HG03060 (cell line): ENCODE results near the gene PLEKHH1.
"Not testable (repeated sequence)": the region's sequence is repeated elsewhere in the genome, so short reads cannot be mapped to it uniquely, and the experiment has no call there.

ENCODE experiments used
- ATAC-seq: cut with Tn5 transposase; IDR thresholded peaks from one replicate; pipeline ENCODE4 v1.9.1; 2021; ENCODE audit warnings: low read depth, moderate number of reproducible peaks; ENCODE audit not compliant: unreplicated experiment

The PLEKHH1 gene

DNA sequence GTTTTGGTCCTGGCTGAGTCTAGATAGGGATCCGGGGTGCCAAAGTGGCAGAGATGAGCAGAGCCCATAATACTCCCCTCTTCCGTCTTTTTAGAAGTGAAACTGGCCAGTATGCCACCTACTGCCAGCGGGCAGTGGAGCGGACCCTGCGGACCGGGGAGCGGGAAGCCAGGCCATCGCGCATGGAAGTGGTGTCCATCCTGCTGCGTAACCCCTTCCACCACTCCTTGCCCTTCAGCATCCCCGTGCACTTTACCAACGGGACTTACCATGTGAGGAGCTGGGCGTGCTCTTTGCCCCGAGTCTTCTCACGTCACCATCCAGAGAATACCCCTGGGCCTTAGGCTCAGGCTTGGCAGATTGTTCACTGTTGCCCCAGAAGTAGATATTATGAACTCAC is 46.0 kb downstream of the PLEKHH1 start:
- no peak for ATAC-seq

DNA sequence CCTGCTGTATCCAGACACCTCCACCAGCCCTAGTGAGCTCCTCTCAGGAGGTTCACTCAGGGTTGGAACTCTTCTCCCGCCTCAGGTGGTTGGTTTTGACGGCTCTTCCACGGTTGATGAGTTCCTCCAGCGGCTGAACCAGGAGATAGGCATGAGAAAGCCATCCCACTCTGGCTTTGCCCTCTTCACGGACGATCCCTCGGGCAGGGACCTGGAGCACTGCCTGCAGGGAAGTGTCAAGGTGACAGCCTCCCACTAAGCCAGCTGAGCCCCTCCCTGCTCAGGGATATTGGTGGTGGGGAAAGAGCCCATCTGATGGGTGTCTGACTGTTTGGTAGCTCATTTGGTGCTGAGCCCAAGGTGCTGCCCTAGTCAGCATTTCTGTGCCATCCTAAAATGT is 46.5 kb downstream of the PLEKHH1 start:
- ATAC-seq = no peak

DNA sequence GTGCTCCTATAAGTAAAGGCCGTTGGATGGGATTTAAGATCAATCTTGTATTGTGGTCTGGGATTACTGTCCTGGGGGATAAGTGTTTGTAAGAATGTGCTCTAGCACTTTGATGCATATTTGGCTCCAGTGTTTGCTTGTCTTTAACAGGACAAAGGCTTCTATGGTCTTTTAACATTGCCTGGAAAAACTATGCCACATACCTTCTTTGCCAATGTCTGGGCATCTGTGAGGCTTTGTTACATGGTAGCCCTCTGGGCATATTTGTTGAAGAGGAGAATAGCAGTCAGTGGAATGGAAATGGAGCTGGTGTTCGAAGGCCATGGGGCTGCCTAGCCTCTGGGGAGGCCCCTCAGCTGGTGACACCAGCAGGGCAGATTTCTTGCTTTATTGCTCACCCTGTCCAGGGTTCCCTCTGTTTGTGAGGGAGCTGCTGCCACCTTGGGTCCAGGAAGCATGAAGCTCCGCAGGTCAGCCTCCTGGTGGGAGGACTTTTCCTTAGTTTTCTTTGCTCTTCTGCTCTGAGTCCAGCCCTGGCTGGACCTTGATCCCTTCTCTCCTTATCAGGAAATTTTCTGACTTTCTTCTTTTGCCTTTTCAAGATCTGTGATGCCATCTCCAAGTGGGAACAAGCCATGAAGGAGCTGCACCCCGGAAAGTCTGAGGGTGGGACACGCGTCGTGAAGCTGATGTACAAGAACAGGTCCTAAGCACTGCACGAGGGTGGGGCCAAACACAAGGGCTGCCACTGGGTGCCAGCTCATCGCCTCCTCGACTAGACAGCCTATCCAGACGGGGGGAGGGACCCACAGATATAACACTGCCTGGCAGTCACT is 47.5 kb downstream of the PLEKHH1 start:
- no peak for ATAC-seq

DNA sequence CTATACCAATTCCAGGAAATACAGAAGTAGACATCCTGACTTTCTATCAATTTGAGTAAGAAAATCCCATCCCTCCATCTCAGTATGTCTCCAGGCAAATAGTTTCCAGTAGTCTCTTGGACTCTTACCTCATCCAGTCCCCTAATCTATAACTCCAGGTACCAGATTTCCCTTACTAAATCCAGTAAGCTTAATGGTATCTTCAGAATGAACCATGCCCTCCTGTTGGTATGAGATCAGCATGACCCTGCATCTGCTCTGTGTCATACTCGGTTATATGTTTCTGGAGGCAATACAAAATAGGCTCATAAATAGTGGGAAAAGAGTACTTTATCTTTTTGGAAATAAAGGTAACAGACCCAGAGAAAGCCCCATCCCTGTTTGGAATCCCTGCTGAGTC is 48.6 kb downstream of the PLEKHH1 start:
- no peak for ATAC-seq

DNA sequence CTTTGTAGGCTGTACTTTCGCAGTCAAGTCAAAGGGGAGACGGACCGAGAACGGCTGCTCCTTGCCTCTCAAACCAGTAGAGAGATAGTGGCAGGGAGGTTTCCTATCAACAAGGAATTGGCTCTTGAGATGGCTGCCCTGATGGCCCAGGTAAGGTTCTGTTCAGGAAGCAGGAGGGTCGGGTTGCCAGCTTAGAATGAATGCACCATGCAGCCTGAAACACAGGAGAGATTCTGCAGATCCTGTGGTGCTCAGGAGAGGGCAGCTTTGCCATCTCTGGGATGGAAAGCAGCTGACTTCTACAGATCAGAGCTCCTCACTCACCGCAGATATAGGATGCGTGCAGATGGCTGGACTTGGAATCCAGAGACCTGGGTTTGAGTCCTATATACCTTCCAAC is 49.0 kb downstream of the PLEKHH1 start:
- no peak for ATAC-seq

DNA sequence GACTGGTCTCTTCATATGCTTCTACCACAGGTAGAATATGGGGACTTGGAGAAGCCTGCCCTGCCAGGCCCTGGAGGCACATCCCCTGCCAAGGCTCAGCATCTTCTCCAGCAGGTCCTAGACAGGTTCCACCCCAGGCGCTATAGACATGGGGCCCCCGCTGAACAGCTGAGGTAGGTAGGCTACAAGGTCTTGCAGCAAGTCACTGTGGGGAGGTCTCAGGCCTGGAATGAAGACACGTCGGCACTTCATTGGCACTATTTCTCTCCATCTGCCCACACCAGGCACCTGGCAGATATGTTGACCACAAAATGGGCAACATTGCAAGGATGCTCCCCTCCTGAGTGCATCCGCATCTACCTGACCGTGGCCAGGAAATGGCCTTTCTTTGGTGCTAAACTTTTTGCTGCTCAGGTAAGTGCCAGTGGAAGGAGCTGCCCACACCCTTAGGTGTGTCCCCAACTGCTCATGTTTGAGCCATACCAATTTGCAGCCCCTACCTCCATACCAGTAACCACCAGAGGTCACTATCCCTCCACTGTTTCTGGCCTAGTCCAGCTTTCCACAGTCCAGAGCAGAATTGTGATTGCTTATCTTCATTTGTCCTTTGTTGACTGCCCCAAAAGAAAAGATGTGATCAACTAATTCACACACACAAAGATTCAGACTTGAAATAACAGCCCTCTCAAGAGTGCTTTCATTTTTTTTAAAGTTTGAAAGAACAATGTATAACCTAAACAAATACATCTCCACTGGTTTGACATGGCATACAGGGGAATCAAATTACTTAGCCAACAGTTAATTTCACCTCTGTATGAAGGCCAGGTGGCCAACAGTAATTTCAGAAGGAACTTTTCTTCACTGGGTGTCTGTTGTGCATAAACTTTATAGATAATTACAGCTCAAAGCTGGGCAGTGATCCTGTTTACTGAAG is 50.9 kb downstream of the PLEKHH1 start:
- ATAC-seq = no peak

DNA sequence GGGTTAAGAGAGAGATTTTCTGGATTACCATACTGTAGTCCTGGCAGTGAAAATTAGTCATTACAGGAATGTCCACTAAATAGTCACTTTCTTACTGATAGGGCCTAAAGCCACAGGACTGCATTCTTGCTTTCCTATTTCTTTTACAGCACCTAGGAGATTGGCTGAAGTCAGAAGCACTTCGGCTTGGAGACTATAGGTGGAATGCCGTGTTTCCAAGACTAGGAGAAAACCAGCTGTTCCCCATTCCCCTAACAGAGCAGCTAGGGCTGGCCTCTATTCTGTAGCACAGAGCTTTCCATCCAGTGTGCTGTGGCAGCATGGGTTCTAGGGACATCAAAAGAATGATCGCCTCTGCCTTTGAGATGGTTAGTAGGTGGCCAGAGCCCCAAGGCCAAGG is 51.9 kb downstream of the PLEKHH1 start:
- ATAC-seq = no peak

DNA sequence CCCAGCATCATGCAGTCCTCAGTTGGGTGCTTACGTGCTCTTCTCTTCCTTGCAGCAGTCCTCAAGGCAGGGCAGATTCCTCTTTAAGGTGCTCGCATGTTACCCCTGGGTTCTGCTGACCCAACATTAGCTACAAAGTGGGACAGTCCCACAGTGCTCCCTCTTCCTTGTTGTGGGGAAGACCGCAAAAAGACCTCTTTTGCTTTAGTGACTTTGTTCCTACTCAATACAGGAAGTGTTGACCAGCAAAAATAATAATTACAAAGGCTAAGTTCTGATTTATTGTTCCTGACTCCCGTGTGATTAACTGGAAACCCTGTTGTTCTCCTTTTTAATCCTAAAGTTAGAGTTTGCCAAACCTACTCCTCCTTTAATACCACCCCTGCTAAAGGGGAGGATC is 53.3 kb downstream of the PLEKHH1 start:
- no peak for ATAC-seq

DNA sequence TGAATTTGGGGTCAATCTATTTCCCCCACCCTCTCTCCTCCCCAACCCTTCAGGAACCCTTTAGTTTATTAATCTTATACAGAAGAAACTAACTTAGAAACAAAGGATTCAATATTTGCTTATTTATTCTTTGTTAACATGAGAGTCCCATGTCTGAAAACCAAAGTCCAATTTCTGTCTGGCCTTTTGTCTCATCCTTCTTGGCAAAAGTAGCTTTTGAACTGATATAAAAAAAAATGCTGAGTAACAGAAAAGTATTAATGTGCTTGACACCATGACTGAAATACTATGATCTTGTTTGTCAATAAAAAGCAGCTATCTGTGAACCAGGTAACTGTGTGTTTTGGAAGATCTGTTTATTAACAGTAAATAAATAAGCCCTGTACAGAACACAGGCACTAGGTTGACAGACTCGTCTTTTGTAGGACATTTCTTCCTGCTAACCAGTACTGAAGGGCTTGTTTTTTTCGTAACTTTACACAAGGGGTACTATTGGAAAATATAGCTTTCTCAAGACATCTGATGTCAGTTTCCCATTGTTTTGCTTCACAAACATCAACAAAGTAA is 56.2 kb downstream of the PLEKHH1 start:
- ATAC-seq = no peak

DNA sequence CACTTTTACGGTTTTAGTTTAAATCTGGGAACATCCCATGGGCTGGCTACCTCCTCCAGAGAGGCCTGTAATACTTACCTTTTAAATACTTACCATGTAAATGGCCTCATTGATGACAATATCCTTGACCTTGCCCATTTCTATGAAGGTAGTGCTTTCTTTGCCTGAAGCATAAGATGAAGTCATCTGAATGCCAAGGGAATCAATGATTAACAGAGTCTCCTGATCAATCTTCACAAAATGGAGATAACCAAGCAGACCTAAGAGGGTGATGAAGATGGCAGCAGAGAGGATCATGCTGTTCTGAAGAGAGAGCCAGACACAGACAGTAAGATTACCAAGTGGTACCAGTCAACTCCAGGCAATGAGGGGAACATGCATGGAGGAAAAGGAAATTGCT is 60.6 kb downstream of the PLEKHH1 start:
- ATAC-seq = not testable (repeated sequence)

DNA sequence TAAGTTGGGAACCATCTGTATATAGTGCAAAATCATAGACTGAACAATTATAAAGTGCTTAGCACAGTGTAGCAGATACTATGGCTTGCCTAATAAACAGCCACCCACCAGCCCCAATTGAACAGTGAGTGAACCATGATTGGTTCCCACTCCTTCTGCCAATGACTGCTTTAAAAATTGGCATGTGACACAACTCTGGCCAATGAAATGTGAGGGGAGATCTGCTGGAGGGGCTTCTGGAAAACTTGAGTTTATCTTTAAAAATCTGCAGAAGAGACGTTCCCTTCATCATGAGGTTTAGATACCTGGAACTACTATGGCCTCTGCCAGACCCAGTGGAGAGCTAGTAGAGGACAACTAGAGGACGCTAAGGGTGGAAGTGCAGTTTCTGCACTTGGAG is 62.3 kb downstream of the PLEKHH1 start:
- ATAC-seq = no peak

DNA sequence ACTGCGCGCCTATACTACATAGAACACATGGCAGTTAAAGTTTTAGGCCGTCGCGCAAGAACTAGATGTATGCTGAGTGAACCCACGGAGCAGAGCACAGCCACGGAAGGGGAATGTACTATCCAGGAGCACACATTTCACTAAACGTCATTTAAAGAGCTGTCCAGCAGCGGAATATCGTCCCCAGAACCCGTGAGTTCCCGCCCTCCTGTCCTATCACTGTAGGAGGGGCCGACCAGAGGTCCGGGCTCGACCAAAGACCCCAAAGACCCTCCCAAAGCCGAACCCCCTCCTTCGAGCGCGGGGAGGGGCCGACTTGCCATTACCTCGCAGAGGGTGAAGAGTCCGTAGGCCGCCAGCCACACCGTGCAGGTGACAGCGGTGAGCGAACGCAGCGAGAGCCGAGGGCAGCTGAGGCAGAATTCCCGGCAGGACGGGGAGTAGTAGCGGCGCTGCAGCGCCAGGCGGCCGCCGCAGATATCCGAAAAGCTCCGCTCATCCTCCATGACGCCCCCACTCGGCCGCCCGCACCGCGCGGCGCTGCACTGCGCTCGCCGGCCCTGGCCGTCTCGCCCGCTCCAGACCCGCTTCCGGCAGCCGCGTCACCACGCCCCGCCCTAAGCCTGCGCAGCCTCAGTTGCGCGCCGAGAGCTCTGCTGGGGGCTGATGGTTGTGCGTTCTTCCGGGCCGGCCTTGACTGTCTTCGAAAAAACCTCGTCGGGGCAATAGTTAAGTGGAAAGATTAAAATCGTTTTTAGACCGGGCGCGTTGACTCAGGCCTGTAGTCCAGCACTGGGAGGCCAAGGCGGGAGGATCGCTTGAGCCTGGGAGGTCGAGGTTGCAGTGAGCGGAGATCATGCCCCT is 66.8 kb downstream of the PLEKHH1 start, which contains the start of gene PIGH:
Gene PIGH, minus strand, starts transcription at position 571 of the 864 bp plus-strand sequence. Its CDS starts 65 bp downstream, at position 506.
- peak; percentile 58 for ATAC-seq

DNA sequence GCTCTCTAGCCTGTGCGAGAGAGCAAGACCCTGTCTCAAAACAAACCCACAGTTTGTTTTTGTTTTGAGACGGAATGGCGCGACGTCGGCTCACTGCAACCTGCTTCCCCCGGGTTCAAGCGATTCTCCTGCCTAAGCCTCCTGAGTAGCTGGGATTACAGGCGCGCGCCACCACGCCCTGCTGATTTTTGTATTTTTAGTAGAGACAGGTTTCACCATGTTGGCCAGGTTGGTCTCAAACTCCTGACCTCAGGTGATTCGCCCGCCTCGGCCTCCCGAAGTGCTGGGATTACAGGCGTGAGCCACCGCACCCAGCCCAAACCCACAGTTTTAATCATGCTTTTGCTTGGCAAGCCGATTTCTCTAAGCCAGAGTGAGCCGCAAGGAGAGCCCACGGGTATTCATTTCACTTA is 67.5 kb downstream of the PLEKHH1 start:
- ATAC-seq = not testable (repeated sequence)

DNA sequence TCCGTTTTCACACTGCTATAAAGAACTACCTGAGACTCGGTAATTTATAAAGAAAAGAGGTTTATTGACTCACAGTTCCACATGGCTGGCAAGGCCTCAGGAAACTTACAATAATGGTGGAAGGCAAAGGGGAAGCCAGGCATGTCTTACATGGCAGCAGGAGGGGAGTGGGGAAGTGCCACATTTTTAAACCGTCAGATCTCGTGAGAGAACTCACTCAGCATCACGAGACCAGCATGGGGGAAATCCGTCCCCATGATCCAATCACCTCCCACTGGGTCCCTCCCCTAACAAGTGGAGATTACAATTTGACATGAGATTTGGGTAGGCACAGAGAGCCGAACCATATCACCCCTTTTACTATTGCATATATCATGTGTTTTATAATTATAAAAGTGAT is 69.0 kb downstream of the PLEKHH1 start:
- ATAC-seq = no peak

DNA sequence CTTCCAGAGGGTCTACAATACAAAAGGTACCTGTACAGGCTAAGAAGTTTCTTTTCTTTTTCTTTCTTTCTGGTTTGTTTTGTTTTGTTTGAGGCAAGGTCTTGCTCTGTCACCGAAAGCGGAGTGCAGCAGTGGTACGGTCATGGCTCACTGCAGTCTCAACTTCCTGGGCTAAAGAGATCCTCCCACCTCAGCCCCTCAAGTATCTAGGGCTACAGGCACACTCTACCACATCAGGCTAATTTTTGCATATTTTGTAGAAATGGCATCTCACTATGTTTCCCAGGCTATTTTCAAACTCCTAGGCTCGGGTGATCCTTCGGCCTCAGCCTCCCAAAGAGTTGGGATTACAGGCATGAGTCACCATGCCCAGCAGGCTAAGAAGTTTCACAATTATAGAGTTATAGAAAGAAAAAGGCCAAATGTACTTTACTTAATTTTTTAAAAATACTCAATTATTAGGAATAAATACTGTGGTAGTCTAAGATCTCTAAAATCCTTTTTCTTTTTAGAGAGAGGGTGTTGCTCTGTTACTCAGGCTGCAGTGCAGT is 70.0 kb downstream of the PLEKHH1 start:
- peak; percentile 35 for ATAC-seq

DNA sequence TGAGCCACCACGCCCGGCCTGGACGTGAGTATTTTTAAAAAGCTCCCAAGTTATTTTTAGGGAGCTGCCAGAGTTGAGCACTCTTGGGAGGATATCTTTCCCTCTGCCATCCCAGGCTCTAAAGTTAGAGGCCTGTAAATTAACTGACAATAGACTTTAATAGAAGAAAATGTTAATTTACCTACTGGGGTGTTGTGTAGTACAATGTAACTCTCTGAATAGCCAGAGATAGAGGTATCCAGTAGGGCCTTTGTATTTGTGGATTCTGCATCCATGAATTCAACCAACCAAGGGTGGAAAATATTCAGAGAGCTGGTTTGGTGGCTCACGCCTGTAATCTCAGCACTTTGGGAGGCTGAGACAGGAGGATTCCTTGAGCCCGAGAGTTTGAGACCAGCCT is 74.6 kb downstream of the PLEKHH1 start:
- ATAC-seq = no peak

DNA sequence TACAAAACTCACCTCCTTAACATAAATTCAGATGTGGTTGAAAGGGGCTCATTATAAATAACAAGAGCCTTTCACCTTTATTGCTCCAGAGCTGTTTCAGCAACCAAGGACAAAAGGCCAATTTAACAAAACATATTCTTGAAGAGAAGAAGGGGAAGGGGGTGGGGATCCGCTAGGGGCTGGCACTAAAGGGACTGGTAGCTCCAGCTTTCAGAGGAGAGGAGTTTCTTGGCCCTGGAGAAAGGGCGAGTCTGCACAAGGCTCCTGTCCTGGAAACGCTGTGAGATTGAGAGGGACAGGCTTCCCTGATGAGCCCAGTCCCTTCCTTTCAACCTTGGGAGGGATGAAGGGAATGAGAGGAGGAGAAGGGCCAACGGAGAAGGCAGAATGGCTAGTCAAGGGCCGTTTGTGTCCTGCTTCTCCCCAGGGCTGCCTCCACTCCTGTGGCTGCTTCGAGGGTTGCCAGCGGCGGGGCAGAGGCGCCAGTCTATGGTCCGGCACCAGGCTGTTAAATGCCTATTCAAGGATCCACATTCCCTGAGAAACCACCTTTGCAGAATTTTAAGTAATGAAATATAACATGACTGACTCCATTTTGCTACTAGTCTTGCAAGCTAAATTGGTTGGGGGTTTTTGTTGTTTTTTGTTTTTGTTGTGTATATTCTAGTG is 76.7 kb downstream of the PLEKHH1 start:
- ATAC-seq = no peak

DNA sequence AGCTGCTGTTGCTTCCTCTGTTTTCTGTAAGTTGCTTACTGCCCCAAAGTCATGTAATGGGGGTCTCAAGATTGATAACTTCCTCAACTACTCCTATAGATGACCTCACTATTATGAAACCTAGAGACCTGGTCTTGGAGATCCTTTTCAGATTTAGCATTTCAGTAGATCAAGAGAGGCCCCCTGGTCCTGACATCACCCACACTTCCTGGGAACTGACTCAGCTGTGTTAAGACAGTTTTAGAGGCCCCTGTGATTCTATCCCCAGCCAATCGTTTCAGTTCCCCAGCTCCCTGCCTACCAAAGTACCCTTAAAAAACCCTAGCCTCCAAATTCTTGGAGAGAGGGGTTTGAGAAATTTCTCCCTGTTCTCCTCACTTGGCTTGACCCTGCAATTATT is 77.4 kb downstream of the PLEKHH1 start:
- ATAC-seq = no peak

DNA sequence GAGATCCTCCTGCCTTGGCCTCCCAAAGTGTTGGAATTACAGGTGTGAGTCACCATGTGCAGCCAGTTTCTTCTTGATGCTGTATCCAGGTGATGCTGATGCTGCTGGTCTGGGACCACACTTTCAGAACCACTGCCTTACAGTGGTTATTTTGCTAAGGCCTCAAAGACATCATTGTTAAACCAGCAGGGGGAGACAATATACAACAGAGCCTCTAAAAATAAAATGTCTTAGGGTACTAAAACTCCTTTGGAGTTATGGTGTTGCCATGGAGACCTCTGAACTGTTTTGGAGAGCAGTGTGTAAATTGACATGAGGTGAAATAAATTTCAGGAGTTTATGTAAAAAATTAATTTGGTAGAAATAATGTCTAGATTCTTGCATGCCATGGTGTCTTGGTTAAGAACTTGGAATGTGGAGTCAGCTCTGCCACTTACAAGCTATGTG is 85.5 kb downstream of the PLEKHH1 start:
- no peak for ATAC-seq
